Activated CD4-positive, CD25-positive, alpha-beta regulatory T cell treated with anti-CD3 and anti-CD28 coated beads, Interleukin-2, amount 50 U/mL, for 16 hours (primary cell): ENCODE data around the gene TAAR2.
"Not testable (repeated sequence)": the region's sequence is repeated elsewhere in the genome, so short reads cannot be mapped to it uniquely, and the experiment has no call there.

Experiments used
- DNase-seq: peaks from one replicate; pipeline ENCODE4 v3.0.0-alpha.2; 2020; ENCODE audit warnings: low read depth, low spot score

The TAAR2 gene

GRCh38 chr6:132614554-132614953, 9.5 kb downstream of the TAAR2 start:
- no peak for DNase-seq

GRCh38 chr6:132612449-132613108, 11.5 kb downstream of the TAAR2 start:
- no peak for DNase-seq

GRCh38 chr6:132611616-132612015, 12.5 kb downstream of the TAAR2 start:
- no peak for DNase-seq

GRCh38 chr6:132607544-132608233, 16.4 kb downstream of the TAAR2 start:
- no peak for DNase-seq

GRCh38 chr6:132604635-132605152, 19.4 kb downstream of the TAAR2 start:
- DNase-seq, result no peak

GRCh38 chr6:132600900-132601299, 23.2 kb downstream of the TAAR2 start:
- DNase-seq, result not testable (repeated sequence)

GRCh38 chr6:132598473-132598872, 25.6 kb downstream of the TAAR2 start:
- no peak for DNase-seq

GRCh38 chr6:132596201-132596600, 27.9 kb downstream of the TAAR2 start:
- DNase-seq, result no peak

GRCh38 chr6:132592855-132593254, 31.2 kb downstream of the TAAR2 start:
- DNase-seq, result no peak

GRCh38 chr6:132590362-132590761, 33.7 kb downstream of the TAAR2 start:
- no peak for DNase-seq

- no peak for DNase-seq
Observed at GRCh38 chr6:132589454-132589853, 34.6 kb downstream of the TAAR2 start, which contains the start of gene TAAR5. TSS of gene TAAR5 (minus strand) at chr6:132589741. CDS start at chr6:132589686, 55 bp downstream.

GRCh38 chr6:132587424-132587823, 36.7 kb downstream of the TAAR2 start:
- DNase-seq, result no peak

- no peak for DNase-seq
Observed at GRCh38 chr6:132584698-132585097, 39.4 kb downstream of the TAAR2 start.

GRCh38 chr6:132571774-132572173, 52.3 kb downstream of the TAAR2 start:
- DNase-seq, result no peak

GRCh38 chr6:132570221-132570777, 53.8 kb downstream of the TAAR2 start, which contains the start of gene TAAR6:
TSS of gene TAAR6 (plus strand) at chr6:132570322. CDS start at chr6:132570322, 0 bp downstream.
- DNase-seq, result no peak

- no peak for DNase-seq
Observed at GRCh38 chr6:132569170-132569569, 54.9 kb downstream of the TAAR2 start.

- no peak for DNase-seq
Observed at GRCh38 chr6:132568611-132569010, 55.5 kb downstream of the TAAR2 start.

GRCh38 chr6:132567566-132567965, 56.5 kb downstream of the TAAR2 start:
- DNase-seq, result no peak
